GM12892 (cell line): ENCODE data around the gene SPATA2.

ENCODE experiments used
- POLR2A ChIP-seq: IDR thresholded peaks from 2 replicates; pipeline ENCODE4 v1.6.1; 2011; ENCODE audit warnings: low read depth, low read length, control low read depth
- POLR2AphosphoS5 ChIP-seq: IDR thresholded peaks from 2 replicates; pipeline ENCODE4 v1.6.1; 2011; ENCODE audit warnings: low read depth, low read length, control low read depth
- TAF1 ChIP-seq: IDR thresholded peaks from 2 replicates; pipeline ENCODE4 v1.6.1; 2011; ENCODE audit warnings: low read depth, mild to moderate bottlenecking, control low read depth, low read length, borderline replicate concordance

DNA sequence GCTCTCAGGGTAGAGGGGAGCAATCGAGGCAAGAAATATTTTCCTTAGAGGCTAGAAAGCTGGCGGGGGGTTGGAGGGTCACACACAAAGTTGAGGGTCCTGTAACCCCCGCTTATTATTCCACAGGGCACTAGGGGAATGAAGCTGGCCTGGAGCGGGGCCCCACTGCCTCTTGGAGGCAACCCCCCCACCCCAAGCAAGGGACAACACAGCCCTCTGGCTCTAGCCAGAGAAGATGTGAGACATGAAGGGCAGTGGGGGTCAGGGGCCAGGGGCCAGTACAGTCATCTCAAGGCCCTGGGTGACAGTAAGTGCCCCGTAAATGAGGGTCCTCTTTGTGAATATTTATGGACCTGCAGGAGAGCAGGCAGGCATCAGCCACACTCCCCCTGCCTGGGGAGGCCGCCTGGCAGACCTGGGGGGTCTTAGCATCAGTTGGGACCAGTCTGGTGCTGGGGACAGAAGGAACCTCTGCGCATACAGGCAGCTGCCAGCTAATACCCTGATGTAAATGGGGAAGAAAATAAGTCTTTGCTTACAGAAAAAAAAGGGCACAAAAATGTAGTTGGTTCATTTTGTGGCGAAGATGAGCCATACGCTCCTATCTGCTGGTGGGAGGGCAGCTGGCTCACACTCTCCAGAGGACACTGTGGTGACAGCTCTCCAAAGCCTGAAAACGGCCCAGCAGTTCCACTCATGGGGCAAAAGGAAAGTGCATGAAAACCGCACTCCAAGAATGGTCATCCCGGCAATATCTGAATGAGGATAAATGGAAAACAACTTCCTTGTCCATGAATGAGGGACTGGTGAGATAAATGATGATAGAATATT, 21.9 kb downstream of the SPATA2 start:
- TF ChIP-seq POLR2AphosphoS5 (no peak), POLR2A (no peak), TAF1 (no peak)
